Measurements from ENCODE around the gene ADGRD2. TPM values are rescaled to one million over a fixed set of nuclear protein-coding genes. Genes with fewer than 3 reads are reported as not detected.

Gene ADGRD2
- total RNA-seq, 4 donors from 2014 or later = 0.35 TPM; not detected in 3

DNA sequence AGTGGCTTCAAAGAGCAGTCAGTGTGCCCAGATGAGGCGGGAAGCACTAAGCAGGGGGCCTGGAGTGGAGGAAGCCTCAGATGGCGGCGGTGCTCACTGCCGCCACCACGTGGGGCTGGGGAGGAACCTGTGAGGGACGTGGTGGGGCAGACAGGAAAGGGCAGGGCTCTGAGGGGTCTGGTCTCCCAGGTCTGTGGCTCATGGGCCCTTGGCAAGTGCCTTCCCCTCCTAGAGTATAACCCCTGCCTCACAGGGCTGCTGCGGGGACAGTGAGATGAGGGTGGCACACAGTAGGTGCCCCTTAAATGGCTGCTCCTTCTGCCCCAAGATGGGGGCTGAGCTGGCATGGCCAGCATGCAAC, 30.4 kb downstream of the ADGRD2 start:
- no peak overlapping the region for H3K27ac ChIP-seq
- H3K4me1 ChIP-seq = peaks cover 0 to 11% (median 8%) of the 10 kb centered on the region in 3 donors
- H3K27me3 ChIP-seq = peaks cover 2 to 99% (median 6%) of the 10 kb centered on the region in 4 donors
- no peak overlapping the region for H3K4me3 ChIP-seq
- H3K9me3 ChIP-seq = no peaks in the 10 kb centered on the region
- intact Hi-C loops (cut with DNase I) = no loop called here
- TF ChIP-seq POLR2A (IDR thresholded peaks at IDR 0.05) = no peak
- TF ChIP-seq, protein P1, sequence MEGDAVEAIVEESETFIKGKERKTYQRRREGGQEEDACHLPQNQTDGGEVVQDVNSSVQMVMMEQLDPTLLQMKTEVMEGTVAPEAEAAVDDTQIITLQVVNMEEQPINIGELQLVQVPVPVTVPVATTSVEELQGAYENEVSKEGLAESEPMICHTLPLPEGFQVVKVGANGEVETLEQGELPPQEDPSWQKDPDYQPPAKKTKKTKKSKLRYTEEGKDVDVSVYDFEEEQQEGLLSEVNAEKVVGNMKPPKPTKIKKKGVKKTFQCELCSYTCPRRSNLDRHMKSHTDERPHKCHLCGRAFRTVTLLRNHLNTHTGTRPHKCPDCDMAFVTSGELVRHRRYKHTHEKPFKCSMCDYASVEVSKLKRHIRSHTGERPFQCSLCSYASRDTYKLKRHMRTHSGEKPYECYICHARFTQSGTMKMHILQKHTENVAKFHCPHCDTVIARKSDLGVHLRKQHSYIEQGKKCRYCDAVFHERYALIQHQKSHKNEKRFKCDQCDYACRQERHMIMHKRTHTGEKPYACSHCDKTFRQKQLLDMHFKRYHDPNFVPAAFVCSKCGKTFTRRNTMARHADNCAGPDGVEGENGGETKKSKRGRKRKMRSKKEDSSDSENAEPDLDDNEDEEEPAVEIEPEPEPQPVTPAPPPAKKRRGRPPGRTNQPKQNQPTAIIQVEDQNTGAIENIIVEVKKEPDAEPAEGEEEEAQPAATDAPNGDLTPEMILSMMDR (IDR thresholded peaks at IDR 0.05) = no peak
- H3K36me3 ChIP-seq = no peaks in the 10 kb centered on the region
- DNase-seq = no peak
- 9 to 27% methylated on average over 5 to 6 of the region's 7 CpGs for WGBS, 2 donors

DNA sequence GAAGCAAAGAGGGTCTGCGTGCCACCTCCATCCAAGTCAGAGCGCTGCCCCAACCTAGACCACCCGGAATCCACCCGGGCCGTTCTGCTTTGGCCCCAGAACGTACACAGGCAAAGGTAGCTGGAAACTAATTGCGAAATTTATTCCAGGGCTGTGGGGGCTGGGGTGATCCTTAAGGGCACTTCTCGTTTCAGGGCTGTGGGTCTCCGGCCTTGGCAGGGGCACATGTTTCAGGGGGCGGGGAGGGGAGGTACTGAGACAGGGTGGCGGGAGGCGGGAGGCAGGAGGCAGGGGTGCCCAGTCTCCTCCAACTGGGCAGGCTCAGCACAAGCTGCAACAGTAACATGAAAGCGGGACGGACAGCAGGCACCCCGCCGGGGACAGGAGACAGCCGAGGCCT, 30.9 kb downstream of the ADGRD2 start:
- peaks cover 2 to 99% (median 6%) of the 10 kb centered on the region in 4 donors for H3K27me3 ChIP-seq
- no peak overlapping the region for H3K27ac ChIP-seq
- H3K9me3 ChIP-seq = no peaks in the 10 kb centered on the region
- DNase-seq = no peak
- no peak overlapping the region for H3K4me3 ChIP-seq
- no peak for TF ChIP-seq POLR2A (IDR thresholded peaks at IDR 0.05)
- TF ChIP-seq, protein P1 (IDR thresholded peaks at IDR 0.05) = no peak
- intact Hi-C loops (cut with DNase I) = no loop called here
- H3K4me1 ChIP-seq = peaks cover 0 to 11% (median 8%) of the 10 kb centered on the region in 3 donors
- WGBS, 2 donors = 77% methylated on average over 6 of the region's 17 CpGs; no CpG with 5 or more reads in 1 of the 2 donors
- no peaks in the 10 kb centered on the region for H3K36me3 ChIP-seq

DNA sequence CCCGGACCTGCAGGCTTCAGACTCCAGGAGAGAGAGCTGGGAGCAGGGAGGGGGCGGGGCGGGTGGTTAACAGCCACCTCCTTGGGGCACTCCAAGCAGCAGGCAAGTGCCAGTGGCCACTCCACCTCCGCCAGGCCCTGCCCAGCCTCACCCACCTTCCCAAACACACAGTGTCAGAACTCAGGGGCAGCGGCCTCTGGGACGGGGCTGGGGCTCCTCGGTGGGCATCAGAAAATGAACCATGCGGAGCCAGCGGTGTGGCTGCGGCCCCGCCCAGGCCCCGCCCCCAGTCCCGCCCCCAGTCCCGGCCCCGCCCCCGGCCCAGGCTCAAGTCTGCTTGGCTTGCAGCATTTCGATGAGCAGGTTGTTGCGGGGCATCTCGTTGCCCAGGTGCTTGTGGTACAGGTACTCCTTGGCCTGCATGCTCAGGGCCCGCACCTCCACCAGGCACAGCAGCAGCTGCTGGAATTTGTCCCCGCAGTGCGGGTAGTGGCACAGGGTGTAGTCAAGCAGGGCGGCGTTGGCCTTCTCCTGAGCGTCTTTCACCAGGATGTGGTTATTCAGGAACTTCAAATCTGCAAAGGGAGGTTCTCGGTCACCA, 32.3 kb downstream of the ADGRD2 start:
- intact Hi-C loops (cut with DNase I) = no loop called here
- H3K27me3 ChIP-seq = peaks cover 0 to 99% (median 3%) of the 10 kb centered on the region in 4 donors
- no peak overlapping the region for H3K27ac ChIP-seq
- 86% methylated on average over 6 of the region's 26 CpGs; no CpG with 5 or more reads in 1 of the 2 donors for WGBS, 2 donors
- TF ChIP-seq, protein P1 (IDR thresholded peaks at IDR 0.05) = no peak
- no peak for TF ChIP-seq POLR2A (IDR thresholded peaks at IDR 0.05)
- no peaks in the 10 kb centered on the region for H3K36me3 ChIP-seq
- no peak for DNase-seq
- H3K9me3 ChIP-seq = no peaks in the 10 kb centered on the region
- no peak overlapping the region for H3K4me3 ChIP-seq
- H3K4me1 ChIP-seq = peaks cover 0 to 9% (median 4%) of the 10 kb centered on the region in 3 donors

DNA sequence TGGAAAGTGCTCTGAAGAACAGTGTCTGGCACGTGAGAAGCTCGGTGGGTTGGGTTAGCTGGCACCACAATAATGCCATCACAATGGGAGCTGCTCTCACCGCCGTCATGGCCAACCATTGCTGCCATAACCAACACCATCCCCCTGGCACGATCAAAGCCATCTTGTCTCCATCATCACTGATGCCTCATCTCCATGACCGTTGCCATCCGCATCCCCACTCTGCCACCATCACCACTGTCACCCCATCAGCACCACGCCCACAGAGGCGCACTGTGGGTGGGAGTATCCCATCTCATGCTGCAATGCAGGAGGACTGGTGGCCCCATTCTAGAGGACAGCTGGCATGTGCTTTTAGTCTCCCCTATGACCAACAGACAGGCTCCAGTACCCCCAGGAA, 33.2 kb downstream of the ADGRD2 start:
- Histone ChIP-seq H3K36me3 (no peaks in the 10 kb centered on the region), H3K4me1 (peaks cover 0 to 4% (median 0%) of the 10 kb centered on the region in 3 donors), H3K9me3 (no peaks in the 10 kb centered on the region), H3K27ac (no peak overlapping the region), H3K4me3 (no peak overlapping the region), H3K27me3 (peaks cover 0 to 99% (median 0%) of the 10 kb centered on the region in 4 donors)
- no peak for TF ChIP-seq POLR2A (IDR thresholded peaks at IDR 0.05)
- TF ChIP-seq, protein P1 (IDR thresholded peaks at IDR 0.05) = no peak
- WGBS, 2 donors = 89 to 92% methylated on average over 7 of the region's 9 CpGs
- intact Hi-C loops (cut with DNase I) = no loop called here
- DNase-seq = no peak

DNA sequence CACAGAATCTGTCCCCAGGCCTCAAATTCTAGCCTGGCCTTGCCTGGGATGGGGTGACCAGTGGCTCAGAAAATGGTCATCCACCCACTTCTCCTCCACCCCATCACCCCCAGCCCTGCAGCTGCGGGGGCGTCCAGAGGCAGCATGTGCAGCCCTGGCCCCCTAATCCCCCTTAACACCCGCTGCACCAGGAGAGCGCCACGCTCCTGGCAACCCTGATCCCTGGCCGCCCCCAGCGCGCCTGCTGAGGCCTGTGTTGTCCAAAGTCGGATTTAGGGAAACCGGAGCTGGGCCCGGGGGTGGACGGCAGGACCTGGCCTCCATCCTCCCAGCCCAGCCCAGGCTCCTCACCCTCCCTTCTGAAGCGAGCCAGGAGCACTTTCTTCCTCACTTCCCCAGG, 35.0 kb downstream of the ADGRD2 start:
- WGBS, 2 donors = 37 to 49% methylated on average over 4 to 10 of the region's 13 CpGs
- no peak for DNase-seq
- Histone ChIP-seq H3K9me3 (no peaks in the 10 kb centered on the region), H3K4me1 (peaks cover 0 to 4% (median 0%) of the 10 kb centered on the region in 3 donors), H3K27me3 (peaks cover 0 to 99% (median 0%) of the 10 kb centered on the region in 4 donors), H3K4me3 (no peak overlapping the region), H3K36me3 (no peaks in the 10 kb centered on the region), H3K27ac (no peak overlapping the region)
- intact Hi-C loops (cut with DNase I) = no loop called here
- TF ChIP-seq POLR2A (IDR thresholded peaks at IDR 0.05) = no peak
- TF ChIP-seq, protein P1 (IDR thresholded peaks at IDR 0.05) = no peak
